HEK293 (cell line): ENCODE data around the gene PNPLA5.

Experiments
- CTCF ChIA-PET: fragments of 350-600 bp; formaldehyde crosslinking; extraction: SDS; loops from one replicate; lab custom pipeline; 2021; ENCODE audit warnings: antibody characterized with exemption; lab: Yijun Ruan, JAX
- POLR2A ChIA-PET: fragments of 300-600 bp; formaldehyde crosslinking; extraction: SDS; loops from one replicate; lab custom pipeline; 2020; ENCODE audit warnings: antibody characterized with exemption, inconsistent platforms; lab: Yijun Ruan, JAX
- H3K27ac ChIP-seq: fragments of 200-500 bp; sonication (Bioruptor generic); 2 replicates; pipeline ENCODE4 v1.5.1; 2014; ENCODE audit warnings: low read depth, low read length, control low read depth, inconsistent platforms; ENCODE audit errors: extremely low read depth
- H3K36me3 ChIP-seq, 2 experiments: fragments of 200-500 bp in 1 of 2; sonication (Bioruptor generic) in 1 of 2; 1 replicate in 1 of 2; 2 replicates in 1 of 2; pipeline ENCODE4 v1.5.1; 2014 to 2017; ENCODE audit warnings: inconsistent platforms in 2 of 2, low read length in 2 of 2; ENCODE audit not compliant: control insufficient read depth in 2 of 2, insufficient read depth in 1 of 2
- H3K4me1 ChIP-seq: fragments of 200-500 bp; sonication (Bioruptor generic); 2 replicates; pipeline ENCODE4 v1.5.1; 2014; ENCODE audit warnings: mild to moderate bottlenecking, low read length, inconsistent platforms; ENCODE audit not compliant: control insufficient read depth, insufficient read depth
- H3K4me3 ChIP-seq: 2 replicates; pipeline ENCODE4 v1.5.1; 2011; ENCODE audit warnings: low read depth, mild to moderate bottlenecking, control low read depth, low read length, moderate library complexity
- H3K9me3 ChIP-seq: fragments of 200-500 bp; sonication (Bioruptor generic); 2 replicates; pipeline ENCODE4 v1.5.1; 2014; ENCODE audit warnings: low read depth, low read length, inconsistent platforms; ENCODE audit not compliant: control insufficient read depth, insufficient read depth
- FEZF1 ChIP-seq: fragments of 450-650 bp; formaldehyde crosslinking; IDR thresholded peaks from 2 replicates; pipeline ENCODE4 v1.5.1; 2016; ENCODE audit warnings: missing biosample characterization, missing genetic modification characterization
- HOXA7 ChIP-seq: sonication (generic); formaldehyde crosslinking; IDR thresholded peaks from 2 replicates; pipeline ENCODE4 v1.8.1; 2022; ENCODE audit warnings: missing genetic modification reagents, borderline replicate concordance
- PRDM1 ChIP-seq: fragments of 450-650 bp; formaldehyde crosslinking; IDR thresholded peaks from 2 replicates; pipeline ENCODE4; 2016; ENCODE audit warnings: missing biosample characterization, missing genetic modification characterization
- PRDM6 ChIP-seq: fragments of 450-650 bp; formaldehyde crosslinking; IDR thresholded peaks from 2 replicates; pipeline ENCODE4 v1.5.1; 2017; ENCODE audit warnings: missing biosample characterization, missing genetic modification characterization
- SALL2 ChIP-seq: fragments of 450-650 bp; formaldehyde crosslinking; IDR thresholded peaks from 2 replicates; pipeline ENCODE4 v1.5.0; 2017; ENCODE audit warnings: missing biosample characterization, mild to moderate bottlenecking, missing genetic modification characterization, borderline replicate concordance
- YY2 ChIP-seq: fragments of 450-650 bp; formaldehyde crosslinking; IDR thresholded peaks from 2 replicates; pipeline ENCODE4 v1.5.1; 2016; ENCODE audit warnings: missing biosample characterization, missing genetic modification characterization
- ZBTB49 ChIP-seq: fragments of 450-650 bp; formaldehyde crosslinking; IDR thresholded peaks from 2 replicates; pipeline ENCODE4 v1.5.1; 2016; ENCODE audit warnings: missing biosample characterization, missing genetic modification characterization, low read depth
- ZBTB8A ChIP-seq: fragments of 450-650 bp; formaldehyde crosslinking; IDR thresholded peaks from 2 replicates; pipeline ENCODE4 v1.5.1; 2016; ENCODE audit warnings: missing biosample characterization, missing genetic modification characterization
- ZFHX2 ChIP-seq: fragments of 450-650 bp; formaldehyde crosslinking; conservative IDR thresholded peaks from 2 replicates; pipeline ENCODE4 v1.5.1; 2016; ENCODE audit warnings: missing biosample characterization, missing genetic modification characterization
- ZFP69B ChIP-seq: fragments of 450-650 bp; formaldehyde crosslinking; IDR thresholded peaks from 2 replicates; pipeline ENCODE4 v1.5.1; 2016; ENCODE audit warnings: missing biosample characterization, missing genetic modification characterization
- ZIC2 ChIP-seq: fragments of 450-650 bp; formaldehyde crosslinking; IDR thresholded peaks from 2 replicates; pipeline ENCODE4 v1.5.1; 2016; ENCODE audit warnings: missing biosample characterization, missing genetic modification characterization
- ZNF18 ChIP-seq: fragments of 450-650 bp; formaldehyde crosslinking; IDR thresholded peaks from 2 replicates; pipeline ENCODE4 v1.5.1; 2016; ENCODE audit warnings: missing biosample characterization, missing genetic modification characterization
- ZNF202 ChIP-seq: fragments of 450-650 bp; formaldehyde crosslinking; IDR thresholded peaks from 2 replicates; pipeline ENCODE4 v1.5.1; 2016; ENCODE audit warnings: missing biosample characterization, missing genetic modification characterization, borderline replicate concordance
- ZNF211 ChIP-seq: fragments of 450-650 bp; formaldehyde crosslinking; IDR thresholded peaks from 2 replicates; pipeline ENCODE4 v1.5.1; 2016; ENCODE audit warnings: low read depth, missing biosample characterization, missing genetic modification characterization
- ZNF280D ChIP-seq: fragments of 450-650 bp; formaldehyde crosslinking; IDR thresholded peaks from 2 replicates; pipeline ENCODE4 v1.5.1; 2016; ENCODE audit warnings: missing biosample characterization, missing genetic modification characterization
- ZNF324 ChIP-seq: fragments of 450-650 bp; formaldehyde crosslinking; IDR thresholded peaks from 2 replicates; pipeline ENCODE4 v1.5.1; 2016; ENCODE audit warnings: missing biosample characterization, missing genetic modification characterization
- ZNF433 ChIP-seq: fragments of 450-650 bp; formaldehyde crosslinking; IDR thresholded peaks from 2 replicates; pipeline ENCODE4 v1.5.1; 2016; ENCODE audit warnings: missing biosample characterization, missing genetic modification characterization, low read depth
- ZNF529 ChIP-seq: fragments of 450-650 bp; formaldehyde crosslinking; IDR thresholded peaks from 2 replicates; pipeline ENCODE4 v1.5.1; 2017; ENCODE audit warnings: missing genetic modification characterization, missing biosample characterization; ENCODE audit not compliant: insufficient replicate concordance
- ZNF777 ChIP-seq: fragments of 450-650 bp; formaldehyde crosslinking; IDR thresholded peaks from 2 replicates; pipeline ENCODE4 v1.5.1; 2017; ENCODE audit warnings: missing biosample characterization, missing genetic modification characterization, borderline replicate concordance

Gene PNPLA5

GRCh38 chr22:43925433-43926348 is 33.9 kb upstream of the PNPLA5 start (continued):
- TF ChIP-seq ZIC2 (tag by site-specific recombination) (peak; percentile 95), ZFP69B (tag by site-specific recombination) (no peak)

GRCh38 chr22:43924877-43925276 is 33.1 kb upstream of the PNPLA5 start:
- ChIA-PET CTCF (no interaction called here), POLR2A (interaction anchor here (0.7 kb wide), 2 partner anchors 33 kb away, joined by 3 to 5 read pairs; no protein-coding TSS in a partner anchor)
- Histone ChIP-seq H3K4me1 (peaks cover 3% of the 10 kb centered on the region; the same call in 1 of the 2 replicates), H3K36me3 (peaks cover 0 to under 1% of the 10 kb centered on the region in 2 experiments; a peak in 1 of 3 replicates), H3K4me3 (no peak overlapping the region), H3K27ac (no peak overlapping the region), H3K9me3 (no peaks in the 10 kb centered on the region)
- no peak for TF ChIP-seq ZNF529 (tag by site-specific recombination)
- TF ChIP-seq YY2 (tag by site-specific recombination) = no peak
- no peak for TF ChIP-seq PRDM6 (tag by site-specific recombination)
- TF ChIP-seq ZNF202 = no peak
- TF ChIP-seq ZBTB8A (tag by site-specific recombination) = no peak
- no peak for TF ChIP-seq ZFHX2 (tag by site-specific recombination)
- TF ChIP-seq ZNF211 (tag by site-specific recombination) = no peak
- no peak for TF ChIP-seq ZNF18
- TF ChIP-seq FEZF1 (tag by site-specific recombination) = no peak
- TF ChIP-seq ZNF777 (tag by site-specific recombination) = no peak
- TF ChIP-seq SALL2 (tag by site-specific recombination) = no peak
- no peak for TF ChIP-seq PRDM1 (tag by site-specific recombination)
- no peak for TF ChIP-seq HOXA7 (CRISPR knock-in tag)
- TF ChIP-seq ZNF324 (tag by site-specific recombination) = no peak
- TF ChIP-seq ZNF280D (tag by site-specific recombination) = no peak
- TF ChIP-seq ZNF433 (tag by site-specific recombination) = no peak
- no peak for TF ChIP-seq ZBTB49 (tag by site-specific recombination)
